Lower lobe of right lung (tissue), 2 donors: Measurements from ENCODE around the gene DEDD. TPM values are rescaled to one million over a fixed set of nuclear protein-coding genes. Genes with fewer than 3 reads are reported as not detected.

Experiments used
- ATAC-seq, 2 donors: fragments of 200-7000 bp; cut with Tn5 transposase; one replicate each; pipeline ENCODE4 v1.9.1; 2020 to 2022; ENCODE audit warnings: mild to moderate bottlenecking in 2 of 2, moderate library complexity in 2 of 2
- DNase-seq: peaks from one replicate; pipeline ENCODE4 v3.0.0-alpha.2; 2020
- H3K27ac ChIP-seq: fragments of 200-600 bp; one replicate; pipeline ENCODE4 v1.8.0; 2022
- H3K27me3 ChIP-seq: fragments of 200-600 bp; one replicate; pipeline ENCODE4 v1.8.0; 2022; ENCODE audit warnings: low read depth
- H3K36me3 ChIP-seq: fragments of 200-600 bp; one replicate; pipeline ENCODE4 v1.8.0; 2022; ENCODE audit warnings: mild to moderate bottlenecking
- H3K4me1 ChIP-seq: fragments of 200-600 bp; one replicate; pipeline ENCODE4 v1.8.0; 2022
- H3K4me3 ChIP-seq: fragments of 200-600 bp; one replicate; pipeline ENCODE4 v1.8.0; 2022; ENCODE audit warnings: mild to moderate bottlenecking
- H3K9me3 ChIP-seq: fragments of 200-600 bp; one replicate; pipeline ENCODE4 v1.8.0; 2022
- CTCF ChIP-seq: fragments of 200-600 bp; IDR thresholded peaks from one replicate; pipeline ENCODE4 v1.8.0; 2022; ENCODE audit warnings: antibody characterized with exemption, mild to moderate bottlenecking
- intact Hi-C: fragments of 100-400 bp; cut with DNase I; formaldehyde crosslinking; loops from one replicate; pipeline ENCODE4 v1.11.0; 2022
- total RNA-seq: library from RNA; stranded (reverse); fragmentation: NEBNext Ultra II Directional; extraction: Animal tissue kit (Norgen Biotek cat#: 25700); gene quantifications from one replicate; pipeline ENCODE4 v1.2.1, GENCODE V29; 2021
- donor health status: DM: no; HTN: yes; CAD: no; lungs with severe emphysema.

The DEDD gene
- total RNA-seq, 1 donor from 2014 or later: 38.3 TPM

DNA sequence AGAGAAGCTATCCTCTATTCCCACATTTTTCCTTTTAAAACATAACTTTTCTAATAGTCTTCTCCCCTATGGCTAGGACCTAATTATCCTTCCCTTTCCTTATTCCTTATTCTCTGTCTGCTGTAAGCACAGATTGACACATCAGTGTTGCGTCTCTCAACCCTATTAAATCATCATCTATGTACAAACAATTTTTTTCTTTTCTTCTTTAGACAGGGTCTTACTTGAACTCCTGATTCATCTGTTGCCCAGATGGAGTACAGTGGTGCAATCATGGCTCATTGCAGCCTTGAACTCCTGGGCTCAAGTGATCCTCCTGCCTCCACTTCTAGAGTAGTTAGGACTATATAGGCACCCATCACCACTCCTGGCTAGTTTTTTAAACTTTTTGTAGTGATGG lies 26.0 kb downstream of the DEDD start:
- Histone ChIP-seq H3K9me3 (no peaks in the 10 kb centered on the region), H3K36me3 (peaks cover 25% of the 10 kb centered on the region), H3K27ac (no peak overlapping the region), H3K27me3 (no peaks in the 10 kb centered on the region), H3K4me3 (no peak overlapping the region), H3K4me1 (peaks cover 7% of the 10 kb centered on the region)
- no peak for ATAC-seq
- intact Hi-C loops: no loop called here
- DNase-seq: no peak
- no peak for TF ChIP-seq CTCF

DNA sequence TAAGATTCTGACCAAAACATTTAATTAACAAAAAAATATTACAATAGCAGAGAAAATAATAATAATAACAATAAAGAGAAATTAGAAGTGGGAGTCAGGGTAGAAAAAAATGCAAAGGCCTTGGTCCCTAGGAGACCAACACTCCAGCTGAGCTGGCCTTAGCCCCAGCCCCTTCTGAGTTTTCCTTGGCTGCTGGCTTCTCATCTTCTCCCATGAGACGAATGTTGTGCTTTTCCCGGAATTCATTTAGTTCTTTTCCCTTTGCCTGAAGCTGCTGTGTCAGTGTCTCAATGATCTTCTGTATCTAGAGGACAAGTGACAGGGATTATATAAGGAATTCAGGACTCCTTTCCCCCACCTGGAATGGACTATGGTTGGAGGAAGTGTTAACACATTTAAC lies 31.9 kb downstream of the DEDD start:
- TF ChIP-seq CTCF: no peak
- H3K27ac ChIP-seq: no peak overlapping the region
- H3K27me3 ChIP-seq: no peaks in the 10 kb centered on the region
- intact Hi-C loops: no loop called here
- ATAC-seq (no peak), DNase-seq (no peak)
- no peaks in the 10 kb centered on the region for H3K9me3 ChIP-seq
- peaks cover 29% of the 10 kb centered on the region for H3K4me1 ChIP-seq
- H3K4me3 ChIP-seq: no peak overlapping the region
- peaks cover 32% of the 10 kb centered on the region for H3K36me3 ChIP-seq

DNA sequence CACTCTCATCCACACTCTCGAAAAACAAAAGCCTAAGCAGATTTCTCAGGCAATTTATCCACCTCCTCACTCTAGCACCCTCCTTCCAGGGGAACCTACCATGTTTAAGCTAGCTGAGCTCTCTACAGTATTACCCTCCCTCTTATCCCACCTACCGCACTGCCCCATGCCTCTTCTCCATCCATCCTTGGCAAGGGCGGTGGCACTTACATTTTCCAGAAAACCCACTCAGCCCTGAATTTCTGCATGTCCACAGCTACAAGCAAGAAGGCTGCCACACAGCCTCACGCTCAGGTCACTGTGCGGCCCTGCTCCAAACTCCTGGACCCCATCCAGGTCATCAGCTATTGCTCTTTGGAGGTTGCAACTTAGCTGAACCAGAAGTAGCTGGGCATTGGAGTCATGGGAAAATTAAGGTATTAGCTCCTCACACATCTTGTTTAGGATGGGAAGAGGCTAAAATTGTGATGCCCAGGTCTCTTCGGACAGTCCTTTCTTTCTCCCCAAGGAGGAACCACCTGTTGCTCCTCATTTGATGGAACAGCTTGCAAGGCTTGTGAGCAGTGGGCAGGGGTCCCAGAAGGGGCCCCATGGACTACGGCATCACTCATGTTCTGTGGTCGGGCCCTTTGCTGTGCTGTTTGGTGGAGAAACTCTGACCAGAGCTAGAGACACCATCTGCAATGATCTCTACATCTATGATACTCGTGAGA lies 33.2 kb downstream of the DEDD start:
- no peak for TF ChIP-seq CTCF
- Histone ChIP-seq H3K4me1 (peaks cover 31% of the 10 kb centered on the region), H3K36me3 (peaks cover 32% of the 10 kb centered on the region), H3K9me3 (no peaks in the 10 kb centered on the region), H3K27ac (no peak overlapping the region), H3K27me3 (no peaks in the 10 kb centered on the region), H3K4me3 (peak overlapping the region; percentile 81)
- intact Hi-C loops: no loop called here
- DNase-seq (no peak), ATAC-seq (no peak)

GRCh38 chr1:161098210-161099068 lies 34.0 kb downstream of the DEDD start, which contains the start of gene KLHDC9:
KLHDC9 (plus strand) TSS chr1:161098361; CDS start chr1:161098536, 175 bp downstream.
- peaks cover 32% of the 10 kb centered on the region for H3K36me3 ChIP-seq
- H3K9me3 ChIP-seq: no peaks in the 10 kb centered on the region
- intact Hi-C loops: no loop called here
- H3K4me3 ChIP-seq: peak within 1 kb of the TSS; percentile 81
- ATAC-seq: peak; percentile 91 to 96
- H3K27ac ChIP-seq: peak within 1 kb of the TSS; percentile 73
- H3K27me3 ChIP-seq: no peaks in the 10 kb centered on the region
- peaks cover 31% of the 10 kb centered on the region for H3K4me1 ChIP-seq
- DNase-seq: peak; percentile 88
- no peak for TF ChIP-seq CTCF

DNA sequence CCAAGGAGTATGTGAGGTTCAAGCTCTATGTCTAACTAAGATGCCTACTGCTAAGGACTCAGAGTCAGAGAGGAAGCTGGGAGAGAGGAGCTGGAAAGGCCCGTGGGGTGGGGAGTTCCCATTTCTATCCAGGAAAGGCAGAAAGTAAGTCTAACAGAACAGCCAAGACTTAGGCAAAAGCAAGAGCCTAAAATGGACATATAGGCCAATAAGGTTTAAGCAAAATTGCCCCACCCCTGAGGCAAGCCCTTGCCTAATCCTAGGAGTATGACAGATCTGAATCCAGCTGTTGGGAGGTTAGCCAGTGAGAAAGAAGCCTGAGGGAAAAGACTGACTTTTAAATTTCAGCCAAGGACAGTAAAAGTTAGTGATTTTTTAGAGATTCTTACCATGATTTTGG lies 35.9 kb downstream of the DEDD start:
- ATAC-seq: peak in 1 of 2 donors; percentile 9
- Histone ChIP-seq H3K36me3 (peaks cover 22% of the 10 kb centered on the region), H3K9me3 (no peaks in the 10 kb centered on the region), H3K4me1 (peaks cover 31% of the 10 kb centered on the region), H3K4me3 (no peak overlapping the region), H3K27me3 (no peaks in the 10 kb centered on the region), H3K27ac (peak overlapping the region; percentile 56)
- no peak for TF ChIP-seq CTCF
- no peak for DNase-seq
- intact Hi-C loops: no loop called here
